Measurements from ENCODE around the gene KCNJ10.

The KCNJ10 gene

GRCh38 chr1:160020196-160020595 lies 49.8 kb downstream of the KCNJ10 start:
- no peak for DNase-seq

GRCh38 chr1:160018900-160019299 lies 51.1 kb downstream of the KCNJ10 start:
- DNase-seq, result no peak

- no peak for DNase-seq
Observed at GRCh38 chr1:160018347-160018746, 51.6 kb downstream of the KCNJ10 start.

- DNase-seq, result no peak
Observed at GRCh38 chr1:160017592-160017991, 52.4 kb downstream of the KCNJ10 start.

- DNase-seq, result no peak
Observed at GRCh38 chr1:160011781-160012180, 58.2 kb downstream of the KCNJ10 start.

GRCh38 chr1:160009801-160010200 lies 60.2 kb downstream of the KCNJ10 start:
- DNase-seq, result no peak

GRCh38 chr1:160009081-160009480 lies 60.9 kb downstream of the KCNJ10 start:
- DNase-seq, result no peak

- no peak for DNase-seq
Observed at GRCh38 chr1:160007577-160008200, 62.3 kb downstream of the KCNJ10 start.

- DNase-seq, result peak; percentile 24
Observed at GRCh38 chr1:160006312-160006940, 63.5 kb downstream of the KCNJ10 start.

GRCh38 chr1:160005070-160005469 lies 64.9 kb downstream of the KCNJ10 start:
- no peak for DNase-seq

GRCh38 chr1:160004425-160004824 lies 65.5 kb downstream of the KCNJ10 start:
- no peak for DNase-seq

GRCh38 chr1:160004001-160004400 lies 66.0 kb downstream of the KCNJ10 start:
- no peak for DNase-seq

- DNase-seq, result no peak
Observed at GRCh38 chr1:160001440-160001839, 68.5 kb downstream of the KCNJ10 start.

- no peak for DNase-seq
Observed at GRCh38 chr1:159999204-159999603, 70.8 kb downstream of the KCNJ10 start.

GRCh38 chr1:159996653-159997052 lies 73.3 kb downstream of the KCNJ10 start:
- DNase-seq, result no peak

GRCh38 chr1:159994896-159995295 lies 75.1 kb downstream of the KCNJ10 start:
- DNase-seq, result no peak

GRCh38 chr1:159993911-159994310 lies 76.0 kb downstream of the KCNJ10 start:
- DNase-seq, result no peak

- DNase-seq, result no peak
Observed at GRCh38 chr1:159992161-159992560, 77.8 kb downstream of the KCNJ10 start.

- no peak for DNase-seq
Observed at GRCh38 chr1:159991513-159991912, 78.4 kb downstream of the KCNJ10 start.

GRCh38 chr1:159990005-159990404 lies 80.0 kb downstream of the KCNJ10 start:
- no peak for DNase-seq

GRCh38 chr1:159989581-159989980 lies 80.4 kb downstream of the KCNJ10 start:
- DNase-seq, result no peak

GRCh38 chr1:159988006-159988405 lies 82.0 kb downstream of the KCNJ10 start:
- DNase-seq, result no peak

GRCh38 chr1:159987186-159987585 lies 82.8 kb downstream of the KCNJ10 start:
- DNase-seq, result no peak

- DNase-seq, result no peak
Observed at GRCh38 chr1:159986531-159986930, 83.4 kb downstream of the KCNJ10 start.

- no peak for DNase-seq
Observed at GRCh38 chr1:159986093-159986492, 83.9 kb downstream of the KCNJ10 start.
